WTC11 (cell line): ENCODE results near the gene RASGEF1C. TPM values are rescaled to one million over a fixed set of nuclear protein-coding genes. Genes with fewer than 3 reads are reported as not detected.

Experiments used
- ATAC-seq: fragments of 200-7000 bp; cut with Tn5 transposase; 2 replicates; pipeline ENCODE4 v1.10.0; 2021; ENCODE audit warnings: mild to moderate bottlenecking, moderate library complexity
- CTCF ChIA-PET: fragments of 300-600 bp; sonication (Branson Sonifier 250); formaldehyde crosslinking; loops from one replicate; lab custom pipeline; 2021; ENCODE audit warnings: antibody characterized with exemption; lab: Charles Lee
- POLR2A ChIA-PET: fragments of 350-600 bp; sonication (Branson Sonifier 250); formaldehyde crosslinking; loops from one replicate; lab custom pipeline; 2021; ENCODE audit warnings: antibody characterized with exemption; lab: Charles Lee
- DNase-seq: peaks from one replicate; pipeline ENCODE4 v3.0.0; 2021; ENCODE audit warnings: low spot score
- H3K27ac Mint-ChIP-seq: 2 replicates; pipeline ENCODE4 v1.8.0; 2021; ENCODE audit warnings: mixed read lengths
- H3K27me3 Mint-ChIP-seq: 2 replicates; pipeline ENCODE4 v1.8.0; 2021; ENCODE audit warnings: low read depth, mild to moderate bottlenecking, moderate library complexity, mixed read lengths
- H3K36me3 Mint-ChIP-seq: 2 replicates; pipeline ENCODE4 v1.8.0; 2021; ENCODE audit warnings: mixed read lengths
- H3K4me1 Mint-ChIP-seq: 2 replicates; pipeline ENCODE4 v1.8.0; 2022; ENCODE audit warnings: mixed read lengths
- H3K4me3 Mint-ChIP-seq: 2 replicates; pipeline ENCODE4 v1.8.0; 2021; ENCODE audit warnings: mild to moderate bottlenecking, moderate library complexity, mixed read lengths
- H3K9me3 Mint-ChIP-seq: 2 replicates; pipeline ENCODE4 v1.8.0; 2021; ENCODE audit warnings: mixed read lengths
- ATF1 ChIP-seq: sonication (generic); formaldehyde crosslinking; IDR thresholded peaks from 2 replicates; pipeline ENCODE4 v1.8.1; 2023; ENCODE audit warnings: mild to moderate bottlenecking, moderate library complexity, missing genetic modification reagents
- ATF2 ChIP-seq: sonication (generic); formaldehyde crosslinking; IDR thresholded peaks from 2 replicates; pipeline ENCODE4 v1.8.1; 2022; ENCODE audit warnings: low read depth, missing genetic modification reagents, borderline replicate concordance
- CDX4 ChIP-seq: fragments of 250-450 bp; sonication (Bioruptor Pico); IDR thresholded peaks from 2 replicates; pipeline ENCODE4 v1.9.0; 2021; ENCODE audit warnings: moderate library complexity, mild to moderate bottlenecking, inconsistent platforms, borderline replicate concordance
- CREM ChIP-seq: sonication (generic); formaldehyde crosslinking; IDR thresholded peaks from 2 replicates; pipeline ENCODE4 v1.8.1; 2022; ENCODE audit warnings: mild to moderate bottlenecking, missing genetic modification reagents, moderate library complexity
- E2F1 ChIP-seq: sonication (generic); formaldehyde crosslinking; IDR thresholded peaks from 2 replicates; pipeline ENCODE4 v1.8.0; 2022; ENCODE audit warnings: mild to moderate bottlenecking, missing genetic modification reagents
- GABPB1 ChIP-seq: sonication (generic); formaldehyde crosslinking; IDR thresholded peaks from 2 replicates; pipeline ENCODE4 v1.8.1; 2023; ENCODE audit warnings: mild to moderate bottlenecking, missing genetic modification reagents
- IRF1 ChIP-seq: sonication (generic); formaldehyde crosslinking; IDR thresholded peaks from 2 replicates; pipeline ENCODE4 v1.8.0; 2023; ENCODE audit warnings: missing genetic modification reagents
- IRF2 ChIP-seq: sonication (generic); formaldehyde crosslinking; IDR thresholded peaks from 2 replicates; pipeline ENCODE4 v1.8.0; 2022; ENCODE audit warnings: low read depth, missing genetic modification reagents, borderline replicate concordance
- NFATC4 ChIP-seq: fragments of 250-450 bp; sonication (Bioruptor Pico); IDR thresholded peaks from 2 replicates; pipeline ENCODE4 v1.9.0; 2021; ENCODE audit warnings: mild to moderate bottlenecking
- NFE2L1 ChIP-seq: sonication (generic); formaldehyde crosslinking; IDR thresholded peaks from 2 replicates; pipeline ENCODE4 v1.8.1; 2023; ENCODE audit warnings: missing genetic modification reagents
- NR3C1 ChIP-seq: sonication (generic); formaldehyde crosslinking; conservative IDR thresholded peaks from 2 replicates; pipeline ENCODE4 v1.8.1; 2023; ENCODE audit warnings: low read depth, mild to moderate bottlenecking, missing genetic modification reagents
- OVOL2 ChIP-seq: fragments of 250-450 bp; sonication (Bioruptor Pico); IDR thresholded peaks from 2 replicates; pipeline ENCODE4 v1.9.0; 2021; ENCODE audit warnings: mild to moderate bottlenecking, borderline replicate concordance
- PREB ChIP-seq: sonication (generic); formaldehyde crosslinking; IDR thresholded peaks from 2 replicates; pipeline ENCODE4 v1.8.1; 2022; ENCODE audit warnings: mild to moderate bottlenecking, missing genetic modification reagents, moderate library complexity, borderline replicate concordance
- SMAD3 ChIP-seq: sonication (generic); formaldehyde crosslinking; IDR thresholded peaks from 2 replicates; pipeline ENCODE4 v1.8.0; 2022; ENCODE audit warnings: missing genetic modification reagents, mild to moderate bottlenecking, borderline replicate concordance
- TCF7 ChIP-seq: sonication (generic); formaldehyde crosslinking; IDR thresholded peaks from 2 replicates; pipeline ENCODE4 v1.8.0; 2022; ENCODE audit warnings: mild to moderate bottlenecking, low read depth, missing genetic modification reagents, moderate library complexity
- ZNF512 ChIP-seq: sonication (generic); formaldehyde crosslinking; IDR thresholded peaks from 2 replicates; pipeline ENCODE4 v1.8.1; 2022; ENCODE audit warnings: missing genetic modification reagents, borderline replicate concordance
- ZSCAN18 ChIP-seq: fragments of 250-450 bp; sonication (Bioruptor Pico); IDR thresholded peaks from 2 replicates; pipeline ENCODE4 v2.1.2; 2022; ENCODE audit warnings: mild to moderate bottlenecking, moderate library complexity
- total RNA-seq: library from RNA; stranded (reverse); gene quantifications from 3 replicates; pipeline ENCODE4 v1.2.3, GENCODE V29; 2021

Gene RASGEF1C
- total RNA-seq, 1 experiment from 2014 or later, result 0.96 TPM

- no peak for TF ChIP-seq IRF2 (CRISPR knock-in tag)
- TF ChIP-seq TCF7 (CRISPR knock-in tag), result no peak
- TF ChIP-seq NFATC4, result no peak
Observed at GRCh38 chr5:180253036-180253824, 44.2 kb upstream of the RASGEF1C start (continued).

- CTCF ChIA-PET, result no interaction called here
- H3K9me3 Mint-ChIP-seq, result peaks cover 47% of the 10 kb centered on the region
- TF ChIP-seq GABPB1 (CRISPR knock-in tag) (no peak), CDX4 (CRISPR knock-in tag) (no peak), IRF1 (CRISPR knock-in tag) (no peak), CREM (no peak), SMAD3 (no peak)
- peaks cover 93% of the 10 kb centered on the region for H3K36me3 Mint-ChIP-seq
- H3K27ac Mint-ChIP-seq, result no peak overlapping the region
- peaks cover 5% of the 10 kb centered on the region; the same call in 1 of the 2 replicates for H3K27me3 Mint-ChIP-seq
- DNase-seq (no peak), ATAC-seq (no peak)
- H3K4me1 Mint-ChIP-seq, result no peaks in the 10 kb centered on the region
- POLR2A ChIA-PET, result no interaction called here
- H3K4me3 Mint-ChIP-seq, result no peak overlapping the region
Observed at GRCh38 chr5:180251887-180252286, 42.9 kb upstream of the RASGEF1C start.

GRCh38 chr5:180251141-180251540 lies 42.1 kb upstream of the RASGEF1C start:
- no peak overlapping the region for H3K4me3 Mint-ChIP-seq
- H3K36me3 Mint-ChIP-seq, result peaks cover 92% of the 10 kb centered on the region
- CTCF ChIA-PET, result no interaction called here

More at GRCh38 chr5:180251141-180251540, 42.1 kb upstream of the RASGEF1C start:
- DNase-seq (no peak), ATAC-seq (no peak)
- TF ChIP-seq NR3C1 (CRISPR knock-in tag), result no peak
- no peak for TF ChIP-seq NFE2L1
- no peak for TF ChIP-seq PREB (CRISPR knock-in tag)
- TF ChIP-seq E2F1 (CRISPR knock-in tag), result no peak
- TF ChIP-seq ZNF512 (CRISPR knock-in tag), result no peak
- TF ChIP-seq ATF2 (CRISPR knock-in tag), result no peak
- no peak for TF ChIP-seq ATF1 (CRISPR knock-in tag)
- TF ChIP-seq OVOL2 (CRISPR knock-in tag), result no peak
- TF ChIP-seq ZSCAN18 (CRISPR knock-in tag), result no peak
- Mint-ChIP-seq H3K27me3 (peaks cover 5% of the 10 kb centered on the region; the same call in 1 of the 2 replicates), H3K4me1 (no peaks in the 10 kb centered on the region), H3K27ac (no peak overlapping the region), H3K9me3 (peaks cover 44% of the 10 kb centered on the region)
- POLR2A ChIA-PET, result no interaction called here
